Stimulated activated CD4-positive, alpha-beta T cell treated with anti-CD3 and anti-CD28 coated beads, Interleukin-1b, Interleukin-23, amount 100 ng/mL, for 24 hours (primary cell): ENCODE data around the gene STAC2.
"Not testable (repeated sequence)": the region's sequence is repeated elsewhere in the genome, so short reads cannot be mapped to it uniquely, and the experiment has no call there.

Source experiments
- DNase-seq, 4 experiments: peaks; one replicate each; pipeline ENCODE4 v3.0.0-alpha.2; 2020; ENCODE audit warnings: low read depth in 4 of 4, low spot score in 1 of 4

The STAC2 gene

DNA sequence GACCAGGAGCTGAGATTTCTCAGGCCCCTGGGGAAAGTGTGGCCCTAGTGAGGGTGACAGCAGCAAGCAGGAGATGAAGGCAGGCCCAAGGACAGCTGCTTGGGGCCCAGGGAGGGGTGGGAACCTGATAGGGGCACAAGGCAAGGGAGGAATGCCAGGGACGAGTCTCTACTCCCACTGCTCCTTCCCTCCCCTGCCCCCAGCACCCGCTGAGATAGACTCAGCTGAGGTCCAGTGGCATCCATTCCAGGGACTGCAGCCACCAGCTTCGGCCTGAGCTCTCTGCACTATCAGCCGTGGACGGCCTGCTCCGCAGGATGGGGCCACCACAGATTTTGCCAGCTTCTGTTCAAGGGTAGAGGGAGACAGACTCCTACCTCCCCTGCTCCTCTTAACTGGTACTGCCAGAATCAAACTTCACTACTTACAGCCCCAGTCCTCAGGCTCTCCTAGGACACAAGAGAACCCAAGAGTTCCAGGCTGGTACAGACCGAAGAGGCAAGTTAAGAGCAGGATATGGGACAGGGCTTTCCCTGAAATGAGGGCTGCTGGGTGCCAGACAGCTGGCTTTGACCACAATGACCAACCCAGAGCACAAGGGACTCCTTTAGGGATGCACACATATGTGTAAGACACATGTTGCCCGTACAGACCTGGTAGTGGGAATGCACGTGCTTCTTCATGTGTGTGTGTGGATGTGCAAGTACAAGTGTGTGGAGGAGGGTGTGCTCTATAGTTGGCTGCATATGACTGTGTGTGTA lies 33.8 kb downstream of the STAC2 start:
- DNase-seq, result no peak

DNA sequence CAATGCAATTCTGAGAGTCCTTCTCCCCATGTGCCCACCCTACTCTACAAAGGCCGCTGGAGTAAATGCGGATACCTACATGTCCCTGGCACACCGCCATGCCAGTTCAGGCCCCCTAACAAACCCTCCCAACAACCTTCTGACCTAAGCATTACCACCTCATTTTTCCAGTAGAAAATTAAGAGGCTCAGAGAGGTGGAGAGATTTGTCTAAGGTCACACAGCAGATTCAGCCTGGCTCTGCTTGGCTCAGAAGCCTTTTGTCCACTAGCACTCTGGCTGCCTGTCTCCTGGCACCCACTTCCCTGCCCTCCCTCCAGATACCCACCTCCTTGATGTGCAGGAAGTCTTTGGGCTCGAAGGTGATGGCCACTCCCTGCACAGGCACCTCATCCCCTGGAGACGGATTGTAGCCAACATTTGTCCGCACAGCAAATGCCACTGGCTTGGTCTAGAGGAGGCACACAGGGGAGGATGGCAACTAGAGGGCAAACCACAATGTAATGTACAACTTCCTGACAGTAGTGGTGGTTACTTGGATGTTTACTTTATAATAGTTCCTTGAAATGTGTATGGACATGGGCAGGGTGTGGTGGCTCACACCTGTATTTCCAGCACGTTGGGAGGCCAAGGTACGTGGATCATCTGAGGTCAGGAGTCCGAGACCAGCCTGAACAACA lies 38.5 kb downstream of the STAC2 start:
- DNase-seq, result no peak

DNA sequence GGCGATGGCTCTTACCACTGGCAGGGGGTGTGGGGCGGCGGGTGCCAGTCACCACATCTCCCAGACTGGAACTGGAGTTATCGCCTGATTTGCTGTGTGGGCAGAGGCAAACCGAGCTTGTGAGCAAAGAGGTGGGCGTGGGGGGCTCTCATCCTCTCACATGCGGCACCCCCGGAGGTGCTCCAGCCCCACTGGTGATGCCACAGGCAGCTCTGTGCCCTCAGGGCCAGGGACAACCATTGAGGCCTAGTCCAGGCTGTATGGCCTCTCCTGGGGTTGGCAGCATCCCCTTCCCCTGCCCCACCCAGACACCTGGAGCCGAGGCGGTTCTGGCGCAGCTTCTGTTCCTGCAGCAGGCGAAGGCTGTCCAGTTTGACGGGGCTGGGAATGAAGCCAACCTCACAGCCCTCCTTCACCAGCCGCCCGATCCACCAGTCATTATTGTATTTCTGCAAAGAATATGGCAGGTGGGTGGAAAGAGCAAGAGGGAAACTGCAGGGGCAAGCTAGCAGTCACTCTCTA lies 39.2 kb downstream of the STAC2 start:
- DNase-seq, result no peak

DNA sequence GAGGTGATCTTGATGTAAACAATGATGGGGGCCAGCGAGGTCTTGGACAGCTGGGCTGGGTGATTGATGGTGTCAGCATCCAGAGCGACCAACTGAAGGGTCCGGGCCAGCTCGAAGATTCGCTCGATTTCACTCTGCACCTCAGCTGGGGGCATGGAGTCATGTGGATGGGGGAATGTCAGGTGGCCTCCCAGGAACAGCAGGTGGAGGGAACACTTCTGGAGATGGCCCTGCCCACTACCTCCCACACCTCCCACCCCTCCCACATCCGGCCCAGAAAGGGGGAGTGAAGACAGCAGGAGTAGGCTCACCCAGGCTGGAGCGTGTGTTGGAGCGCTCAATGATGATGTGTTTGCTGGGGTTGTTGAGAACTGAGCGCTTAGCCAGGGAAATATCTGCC lies 42.0 kb downstream of the STAC2 start:
- DNase-seq, result no peak

DNA sequence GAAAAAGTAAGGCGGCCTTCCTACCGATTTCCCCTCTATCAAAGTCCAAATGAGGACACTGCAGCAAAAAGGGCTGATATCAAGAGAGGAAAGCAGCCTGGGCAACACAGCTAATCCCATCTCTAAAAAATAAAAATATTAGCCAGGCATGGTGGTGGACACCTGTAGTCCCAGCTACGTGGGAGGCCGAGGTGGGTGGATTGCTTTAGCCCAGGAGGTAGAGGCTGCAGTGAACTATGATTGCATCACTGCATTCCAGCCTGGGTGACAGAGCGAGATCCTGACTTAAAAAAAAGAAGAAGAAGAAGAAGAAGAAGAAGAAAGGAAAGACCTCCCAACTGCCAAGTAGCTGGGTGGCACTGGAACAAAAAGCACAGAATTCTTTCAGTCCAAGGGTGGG lies 42.7 kb downstream of the STAC2 start:
- no peak for DNase-seq

DNA sequence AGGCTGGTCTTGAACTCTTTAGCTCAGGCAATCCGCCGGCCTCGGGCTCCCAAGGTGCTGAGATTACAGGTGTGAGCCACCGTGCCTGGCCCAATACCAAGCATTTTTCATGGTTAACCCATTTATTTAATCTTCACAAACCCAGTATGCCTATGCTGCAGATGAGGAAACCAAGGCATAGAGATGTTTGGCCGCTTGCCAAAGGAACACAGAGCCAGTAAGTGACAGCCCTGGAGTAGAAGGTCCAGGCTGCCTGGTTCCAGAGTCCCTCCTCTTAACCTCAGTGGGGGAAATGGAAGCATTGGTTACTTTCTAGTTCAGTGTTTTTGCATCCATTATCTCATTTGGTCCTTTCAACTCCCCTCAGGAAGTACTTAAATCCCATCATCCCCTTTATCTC lies 44.4 kb downstream of the STAC2 start:
- DNase-seq, result no peak

DNA sequence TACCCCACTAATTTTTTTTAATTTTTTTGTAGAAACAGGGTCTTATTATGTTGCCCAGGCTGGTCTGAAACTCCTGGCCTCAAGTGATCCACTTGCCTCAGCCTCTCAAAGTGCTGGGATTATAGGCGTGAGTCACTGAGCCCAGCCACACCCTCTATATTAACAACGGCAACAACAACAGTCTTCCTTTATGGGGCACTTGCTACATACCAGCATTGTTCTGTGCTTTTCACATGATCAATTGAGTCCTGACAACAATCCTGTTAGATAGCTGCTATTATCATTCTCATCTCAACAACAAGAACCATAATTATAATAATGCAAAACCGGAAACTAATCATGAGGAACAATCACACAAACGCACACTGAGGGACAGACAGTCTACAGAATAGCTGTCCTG lies 47.2 kb downstream of the STAC2 start:
- DNase-seq, result no peak

DNA sequence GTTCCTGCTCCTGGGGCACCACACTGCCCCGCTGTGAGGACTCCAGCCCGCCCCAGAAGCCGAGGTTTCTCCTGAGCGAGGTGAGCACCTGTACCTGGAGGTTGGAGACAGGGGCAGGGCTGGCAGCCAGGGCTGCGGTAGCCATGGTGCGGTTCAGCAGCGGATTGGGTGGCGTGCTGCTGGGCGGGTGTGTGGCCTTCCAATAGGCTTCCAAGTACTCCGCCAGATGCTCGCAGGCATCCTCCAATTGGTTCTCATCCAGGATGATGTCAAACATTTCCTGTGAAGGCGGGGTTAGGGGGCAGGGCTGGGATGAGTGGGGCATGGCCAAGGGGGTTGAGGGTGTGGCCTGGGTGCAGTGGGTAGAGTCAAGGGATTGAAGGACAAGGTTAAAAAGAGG lies 48.5 kb downstream of the STAC2 start:
- no peak for DNase-seq

DNA sequence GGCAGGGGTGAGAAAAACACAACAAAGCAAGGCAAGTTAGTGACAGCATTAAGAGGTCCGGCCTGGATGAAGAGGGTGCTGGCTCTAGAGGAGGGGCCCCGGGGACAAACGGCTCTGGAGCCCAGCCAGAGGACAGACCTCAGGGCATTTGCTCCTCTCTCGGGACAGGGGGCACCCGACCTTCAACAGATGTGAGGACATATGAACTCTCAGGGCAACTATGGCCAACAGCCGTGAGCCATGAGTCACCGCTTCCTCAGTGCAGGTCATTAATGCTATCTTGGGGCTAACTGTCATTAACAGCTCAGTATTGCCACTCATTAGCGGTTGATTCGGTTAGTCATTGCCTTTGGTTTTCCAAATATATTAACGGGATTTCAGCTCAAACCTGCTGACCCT lies 50.1 kb downstream of the STAC2 start:
- DNase-seq, result no peak

DNA sequence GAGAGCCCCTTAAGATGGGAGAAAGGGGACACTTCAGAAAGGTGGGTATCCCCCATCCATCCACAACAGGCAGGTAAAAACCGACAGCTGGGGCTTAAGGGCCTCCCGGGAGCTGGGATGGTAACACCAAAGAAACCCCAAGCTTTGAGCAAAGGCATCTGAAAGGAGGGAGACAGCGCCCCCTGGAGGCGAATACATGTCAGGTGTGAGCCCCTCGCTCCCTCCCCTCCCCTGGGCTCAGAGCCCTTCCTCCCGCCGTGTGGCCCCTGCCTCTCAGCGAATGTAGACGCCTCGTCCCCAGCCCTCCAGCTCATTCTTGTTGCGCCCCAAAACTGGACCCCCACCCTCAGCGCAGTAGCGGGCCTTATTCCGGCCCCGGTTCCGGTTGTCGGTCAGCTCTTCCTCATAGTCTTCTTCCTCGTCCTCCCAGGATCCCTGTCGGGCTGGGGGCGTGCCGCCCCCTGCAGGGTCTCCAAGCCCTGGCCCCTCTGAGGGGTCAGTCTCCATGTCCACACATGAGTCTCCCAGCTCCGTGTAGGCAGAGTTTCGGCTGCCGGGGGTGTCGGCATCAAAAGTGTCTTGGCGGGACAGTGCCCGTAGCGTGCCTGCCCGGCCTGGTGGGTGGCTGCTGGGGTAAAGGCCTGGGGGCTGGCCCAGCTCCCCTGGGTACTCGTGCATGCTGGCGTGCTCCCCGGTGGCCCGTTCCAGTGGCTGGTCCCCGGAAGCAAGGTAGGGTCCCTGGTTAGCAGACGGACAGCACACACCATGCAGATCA lies 50.6 kb downstream of the STAC2 start:
- peak; percentile 61 to 65 (median 64) for DNase-seq

DNA sequence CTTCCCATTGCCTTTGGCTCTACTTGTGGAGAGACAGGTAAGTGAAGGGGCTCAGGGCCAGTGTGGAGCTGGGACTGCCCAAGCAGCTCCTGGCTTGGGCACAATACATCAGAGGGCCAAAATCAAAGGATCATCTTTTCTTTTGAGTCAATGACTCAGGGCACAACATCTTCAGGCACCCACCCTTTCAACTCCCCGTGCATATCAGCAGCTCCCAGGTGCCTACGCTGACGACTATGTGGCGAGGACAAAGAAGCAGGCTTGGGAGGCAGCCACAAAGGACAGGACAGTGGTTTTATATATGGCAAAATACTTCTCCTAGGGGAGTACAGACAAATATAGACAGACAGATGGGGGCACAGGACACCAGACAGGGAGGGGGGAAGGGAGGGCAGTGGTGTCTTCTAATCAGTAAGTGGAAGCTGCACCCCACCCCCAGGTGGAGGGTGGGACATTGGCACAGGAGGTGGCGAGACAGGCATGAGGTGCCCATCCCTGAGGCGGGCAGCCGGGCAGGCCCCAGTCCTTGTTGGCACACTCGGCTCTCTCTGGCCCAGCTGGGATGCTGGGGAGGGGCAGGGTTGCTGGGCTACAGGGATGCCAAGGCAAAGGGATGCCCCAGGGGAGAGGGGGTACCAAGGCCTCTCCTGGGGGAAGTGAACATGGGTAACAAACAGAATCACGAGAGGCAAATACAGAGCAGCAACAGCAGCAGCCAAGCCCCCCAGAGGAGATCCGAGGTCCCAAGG lies 52.0 kb downstream of the STAC2 start:
- no peak for DNase-seq

DNA sequence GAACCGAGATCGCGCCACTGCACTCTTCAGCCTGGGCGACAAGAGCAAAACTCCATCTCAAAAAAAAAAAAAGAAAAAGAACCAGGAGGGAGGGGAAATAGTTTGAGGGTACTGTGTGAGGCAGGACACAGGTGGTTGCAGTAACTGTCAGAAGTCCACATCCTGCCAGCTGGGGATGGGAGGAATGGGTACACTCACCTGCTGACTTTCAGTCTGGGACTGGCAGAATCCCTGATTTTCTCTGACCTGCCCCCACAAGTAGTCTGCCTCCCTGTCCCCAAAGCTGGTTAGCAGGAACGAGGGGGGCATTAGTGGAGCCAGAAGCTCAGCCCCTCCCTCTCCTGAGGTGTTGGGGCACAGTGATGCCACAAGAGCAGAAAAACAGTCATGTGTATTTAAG lies 52.7 kb downstream of the STAC2 start:
- DNase-seq, result no peak

DNA sequence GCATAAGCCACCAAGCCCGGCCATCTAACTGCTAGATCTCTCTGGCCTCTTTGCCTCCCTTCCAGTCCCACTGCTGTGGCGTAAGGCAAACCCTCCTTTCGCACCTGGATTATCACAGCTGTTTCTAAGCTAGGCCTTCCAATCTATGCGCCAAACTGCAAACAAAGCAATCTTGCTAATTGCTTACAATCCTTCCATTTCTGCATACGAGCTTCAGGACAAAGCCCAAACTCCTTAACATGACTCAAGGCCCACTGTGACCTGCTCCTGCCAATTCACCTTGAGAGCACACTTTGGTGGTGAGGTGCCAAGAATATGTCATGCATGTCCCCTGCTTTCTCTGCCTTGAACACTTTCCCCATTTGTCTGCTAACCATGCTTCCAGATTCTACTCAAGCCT lies 53.8 kb downstream of the STAC2 start:
- no peak for DNase-seq

DNA sequence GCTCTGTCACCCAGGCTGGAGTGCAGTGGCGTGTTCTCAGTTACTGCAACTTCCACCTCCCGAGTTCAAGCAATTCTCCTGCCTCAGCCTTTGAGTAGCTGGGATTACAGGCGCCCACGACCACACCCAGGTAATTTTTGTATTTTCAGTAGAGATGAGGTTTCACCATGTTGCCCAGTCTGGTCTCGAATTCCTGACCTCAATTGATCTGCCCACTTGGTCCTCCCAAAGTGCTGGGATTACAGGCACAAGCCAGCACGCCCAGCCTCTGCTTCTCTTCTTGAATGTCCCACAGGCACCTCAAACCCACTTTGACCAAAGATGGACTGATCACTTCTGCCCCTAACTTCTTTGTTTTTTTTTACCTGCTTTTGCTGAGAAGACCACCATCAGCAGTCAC lies 55.2 kb downstream of the STAC2 start:
- no peak for DNase-seq

DNA sequence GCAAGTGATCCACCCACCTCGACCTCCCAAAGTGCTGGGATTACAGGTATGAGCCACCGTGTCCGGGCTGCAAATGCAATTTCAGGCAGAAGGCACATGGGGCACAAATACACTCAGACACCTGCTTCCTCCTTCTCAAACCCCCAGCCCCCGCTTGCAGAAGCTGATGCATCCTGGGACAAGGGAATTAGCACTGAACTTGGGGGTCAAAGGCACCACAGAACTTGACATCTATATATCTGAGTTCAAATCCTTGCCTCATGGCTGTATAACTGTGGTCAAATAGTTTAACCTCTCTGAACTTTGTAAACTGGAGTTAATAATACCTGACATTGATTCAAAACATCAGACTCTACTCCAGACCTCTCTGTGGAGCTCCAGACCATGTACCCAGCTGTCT lies 55.6 kb downstream of the STAC2 start:
- no peak for DNase-seq

DNA sequence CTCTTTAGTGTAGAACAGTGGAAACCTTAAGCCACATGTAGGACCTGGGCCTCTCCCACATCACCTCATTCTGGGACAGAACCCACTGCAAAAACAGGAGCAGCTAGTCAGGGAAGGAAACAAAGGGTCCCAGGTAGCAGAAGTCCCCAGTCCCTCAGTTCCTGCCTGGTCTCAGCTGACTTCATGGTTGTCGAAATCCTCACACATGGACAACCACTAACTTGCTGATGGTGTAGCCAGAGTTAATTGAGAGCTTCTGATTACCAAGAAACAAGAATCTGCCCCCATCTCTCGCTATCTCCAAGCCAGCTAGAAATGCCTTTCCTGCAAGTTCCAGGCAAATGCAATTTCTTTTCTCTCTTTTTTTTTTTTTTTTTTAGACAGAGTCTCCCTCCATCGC lies 56.2 kb downstream of the STAC2 start:
- DNase-seq, result no peak

DNA sequence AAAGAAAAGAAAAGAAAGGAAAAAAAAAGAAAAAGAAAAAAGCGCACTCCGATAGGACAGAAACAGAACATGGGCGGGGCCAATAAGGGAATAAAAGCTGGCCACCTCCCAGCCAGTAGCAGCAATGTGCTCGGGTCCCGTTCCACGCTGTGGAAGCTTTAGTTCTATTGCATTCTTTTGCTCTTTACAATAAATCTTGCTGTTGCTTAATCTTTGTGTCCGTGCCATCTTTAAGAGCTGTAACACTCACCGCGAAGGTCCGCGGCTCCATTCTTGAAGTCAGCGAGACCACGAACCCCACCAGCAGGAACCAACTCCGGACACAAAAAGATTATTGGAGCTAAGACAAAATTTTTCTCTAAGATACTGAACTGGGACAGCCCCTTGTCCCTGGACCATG lies 56.6 kb downstream of the STAC2 start:
- no peak for DNase-seq

DNA sequence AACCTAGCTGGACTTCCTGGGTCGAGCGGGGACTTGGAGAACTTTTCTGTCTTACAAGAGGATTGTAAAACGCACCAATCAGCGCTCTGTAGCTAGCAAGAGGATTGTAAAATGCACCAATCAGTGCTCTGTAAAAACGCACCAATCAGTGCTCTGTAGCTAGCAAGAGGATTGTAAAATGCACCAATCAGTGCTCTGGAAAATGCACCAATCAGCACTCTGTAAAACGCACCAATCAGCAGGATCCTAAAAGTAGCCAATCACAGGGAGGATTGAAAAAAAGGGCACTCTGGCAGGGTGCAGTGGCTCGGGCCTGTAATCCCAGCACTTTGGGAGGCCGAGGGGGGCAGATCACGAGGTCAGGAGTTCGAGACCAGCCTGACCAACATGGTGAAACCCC lies 57.2 kb downstream of the STAC2 start:
- not testable (repeated sequence) for DNase-seq

DNA sequence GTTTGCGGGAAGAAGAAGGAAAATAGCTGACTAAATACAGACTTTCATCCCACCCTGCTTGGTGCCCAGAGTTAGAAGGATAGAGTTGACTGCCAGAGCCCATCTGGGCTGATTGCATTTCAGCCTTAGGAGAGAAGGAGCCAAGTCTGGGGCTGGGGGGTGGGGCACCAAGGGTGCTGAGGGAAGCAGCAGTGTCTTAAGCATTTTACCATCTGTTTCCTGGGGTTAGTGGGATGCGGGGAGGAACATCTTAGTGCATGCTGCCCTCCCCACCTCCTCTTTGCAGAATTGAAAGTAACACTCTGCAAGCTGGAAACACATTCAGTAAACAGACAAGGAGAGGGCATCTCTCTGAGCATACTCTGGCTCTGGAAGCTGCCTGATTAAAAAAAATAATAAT lies 58.3 kb downstream of the STAC2 start:
- no peak for DNase-seq

DNA sequence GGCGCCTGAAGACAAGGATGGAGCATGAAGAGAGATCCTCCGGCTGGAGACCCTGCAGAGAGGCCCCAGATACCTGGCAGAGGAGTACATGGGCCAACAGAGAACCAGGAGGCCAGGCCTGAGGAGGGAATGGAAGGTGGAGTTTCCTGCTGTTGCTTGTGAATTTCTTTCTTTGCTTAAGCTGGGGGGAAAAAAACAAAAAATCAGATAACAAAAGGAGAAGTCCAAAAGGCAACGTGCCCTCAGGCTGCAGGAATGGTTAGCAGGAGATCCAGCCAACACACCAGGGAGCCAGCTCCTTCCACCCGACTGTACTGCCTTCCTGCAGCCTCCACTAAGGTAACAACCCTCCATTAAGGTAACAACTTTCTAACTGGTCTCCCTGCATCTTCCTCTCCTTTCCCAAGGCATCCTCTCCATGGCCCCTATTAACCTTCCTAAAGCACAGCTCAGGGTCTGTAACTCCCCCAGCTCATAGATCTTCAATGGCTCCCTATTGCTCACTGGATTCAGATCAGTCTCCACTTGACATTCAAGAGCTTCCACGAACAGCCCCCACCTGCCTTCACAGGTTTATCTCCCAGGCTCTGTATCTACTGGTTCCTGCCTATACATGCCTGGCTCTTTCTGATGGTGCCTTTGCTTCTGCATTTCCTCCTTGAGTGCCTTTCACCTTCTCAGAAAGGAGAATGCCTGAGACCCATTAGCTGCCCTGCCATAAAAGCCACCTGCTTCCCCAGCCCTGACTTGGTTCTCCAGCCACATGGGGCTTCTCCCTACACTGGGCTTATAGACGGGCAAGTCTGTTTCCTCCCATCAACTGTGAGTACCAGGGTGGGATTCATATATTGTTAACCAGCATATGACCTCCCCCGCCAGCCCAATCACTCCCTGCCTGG lies 59.1 kb downstream of the STAC2 start:
- no peak for DNase-seq
